GM18909 (cell line): ENCODE data around the gene ETV2.

Experiments used
- ATAC-seq: cut with Tn5 transposase; IDR thresholded peaks from one replicate; pipeline ENCODE4 v1.9.1; 2021; ENCODE audit warnings: mild to moderate bottlenecking; ENCODE audit not compliant: unreplicated experiment, poor library complexity

The ETV2 gene

DNA sequence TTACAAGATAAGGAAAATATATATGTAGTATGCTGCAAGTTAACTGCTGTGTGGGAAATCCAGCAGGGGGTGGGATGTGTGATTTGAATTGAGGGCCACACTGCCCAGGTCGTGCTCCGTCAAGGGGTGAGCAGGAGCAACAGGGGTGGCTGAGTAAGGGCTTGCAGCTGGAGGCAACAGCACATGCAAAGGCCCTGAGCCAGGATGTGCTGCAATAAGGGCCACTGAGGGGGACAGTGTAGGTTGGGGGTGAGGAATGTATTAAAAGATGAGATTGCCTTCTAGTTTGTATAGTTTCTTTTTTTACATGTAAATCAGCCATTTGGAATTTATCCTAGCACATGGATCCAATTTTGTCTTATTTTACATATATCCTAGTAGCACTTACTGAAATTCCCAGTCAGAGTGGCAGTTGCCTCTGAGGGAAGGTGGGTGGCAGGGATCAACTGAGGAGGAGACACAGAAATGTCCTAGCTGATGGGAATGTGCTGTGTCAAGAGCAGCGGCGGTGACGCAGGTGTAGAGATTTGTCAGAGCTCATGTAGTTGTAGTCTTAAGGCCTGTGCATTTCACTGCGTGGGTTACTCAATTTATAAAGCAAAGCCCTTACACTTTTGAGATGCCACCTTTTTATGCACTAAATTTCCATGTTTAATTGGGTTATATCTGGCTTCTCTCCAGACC is 18.1 kb upstream of the ETV2 start:
- ATAC-seq = no peak

DNA sequence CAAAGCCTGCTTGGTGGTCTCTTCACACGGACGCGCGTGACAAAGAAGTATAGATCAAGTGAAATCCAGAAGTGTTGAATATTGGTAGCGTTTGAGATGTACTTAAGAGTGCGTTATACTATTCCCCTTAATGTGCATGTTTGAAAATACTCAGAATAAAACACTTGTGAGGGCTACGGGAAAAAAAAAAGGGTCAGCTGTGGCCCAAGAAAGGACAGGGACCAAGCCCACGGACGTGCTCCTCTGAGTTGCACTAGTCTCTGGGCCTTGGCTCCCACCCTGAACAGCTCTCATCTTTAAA is 13.3 kb upstream of the ETV2 start:
- no peak for ATAC-seq

DNA sequence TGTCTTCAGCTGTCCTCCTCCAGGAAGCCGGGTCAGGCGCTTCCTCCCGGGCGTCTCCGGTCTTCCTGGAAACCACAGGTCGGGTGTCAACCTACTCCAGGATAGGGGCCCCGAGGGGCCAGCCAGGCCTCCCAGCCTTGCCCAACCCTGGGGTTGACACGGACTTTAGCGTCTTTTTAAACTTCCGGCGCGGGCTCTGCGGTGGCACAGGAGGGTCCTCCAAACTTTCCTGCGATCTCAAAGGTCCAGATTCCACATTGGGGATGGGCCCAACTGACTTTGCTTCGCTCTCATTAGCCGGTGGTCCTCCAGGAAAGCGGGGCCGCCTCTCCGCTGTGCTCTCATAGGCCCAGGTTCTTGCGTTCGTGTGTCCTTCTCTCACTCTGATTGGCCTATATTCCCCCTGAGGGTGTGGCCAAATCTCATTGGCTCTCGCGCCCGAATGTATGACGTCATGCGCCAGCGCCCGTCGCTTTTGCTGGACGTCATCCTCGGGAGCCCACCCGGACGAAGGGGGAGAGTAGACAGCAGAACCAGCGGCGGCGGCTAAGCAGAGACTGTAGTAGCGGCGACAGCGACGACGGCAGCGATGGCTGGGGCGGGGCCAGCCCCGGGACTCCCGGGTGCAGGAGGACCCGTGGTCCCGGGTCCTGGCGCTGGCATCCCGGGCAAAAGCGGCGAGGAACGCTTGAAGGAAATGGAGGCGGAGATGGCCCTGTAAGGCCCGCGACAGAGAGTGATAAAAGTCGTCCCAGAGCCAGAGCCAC is 12.8 kb upstream of the ETV2 start, which contains the start of gene RBM42:
Gene RBM42, plus strand, starts transcription at position 472 of the 767 bp plus-strand sequence. Its CDS starts 118 bp downstream, at position 590.
- peak; percentile 93 for ATAC-seq

DNA sequence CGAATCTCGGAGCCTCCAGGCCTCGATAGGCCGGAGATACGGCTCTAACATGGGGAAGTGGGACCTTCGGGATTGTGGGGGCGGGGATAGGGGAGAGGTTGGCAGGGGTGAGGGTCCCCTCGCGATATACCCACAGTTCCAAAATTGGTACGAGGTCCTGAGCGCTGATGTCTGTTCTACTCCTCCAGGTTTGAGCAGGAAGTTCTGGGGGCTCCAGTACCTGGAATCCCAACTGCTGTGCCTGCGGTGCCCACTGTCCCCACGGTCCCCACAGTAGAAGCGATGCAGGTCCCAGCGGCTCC is 12.3 kb upstream of the ETV2 start:
- ATAC-seq = no peak

DNA sequence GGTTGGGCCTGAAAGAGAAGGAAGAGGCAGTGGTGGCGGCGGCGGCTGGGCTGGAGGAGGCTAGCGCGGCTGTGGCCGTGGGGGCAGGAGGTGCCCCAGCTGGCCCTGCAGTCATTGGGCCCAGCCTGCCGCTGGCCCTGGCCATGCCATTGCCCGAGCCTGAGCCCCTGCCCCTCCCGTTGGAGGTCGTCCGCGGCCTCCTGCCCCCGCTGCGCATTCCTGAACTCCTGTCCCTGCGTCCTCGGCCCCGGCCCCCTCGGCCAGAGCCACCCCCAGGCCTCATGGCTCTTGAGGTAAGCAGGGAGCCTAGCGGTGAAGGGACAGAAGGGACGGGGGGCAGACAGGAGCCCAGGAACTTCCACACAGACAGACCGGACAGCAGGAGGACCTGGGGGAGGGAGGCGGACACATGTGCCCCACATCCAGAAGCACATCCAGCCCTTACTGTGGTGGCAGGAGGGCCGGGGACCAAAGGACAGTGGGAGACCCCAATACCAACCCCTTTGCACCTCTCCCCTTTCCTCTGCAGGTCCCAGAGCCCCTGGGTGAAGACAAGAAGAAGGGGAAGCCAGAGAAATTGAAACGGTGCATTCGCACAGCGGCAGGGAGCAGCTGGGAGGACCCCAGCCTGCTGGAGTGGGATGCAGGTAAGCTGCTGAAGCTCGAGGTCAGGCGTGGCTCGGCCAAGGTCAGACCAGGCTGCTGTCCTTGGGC is 7.7 kb upstream of the ETV2 start:
- no peak for ATAC-seq

DNA sequence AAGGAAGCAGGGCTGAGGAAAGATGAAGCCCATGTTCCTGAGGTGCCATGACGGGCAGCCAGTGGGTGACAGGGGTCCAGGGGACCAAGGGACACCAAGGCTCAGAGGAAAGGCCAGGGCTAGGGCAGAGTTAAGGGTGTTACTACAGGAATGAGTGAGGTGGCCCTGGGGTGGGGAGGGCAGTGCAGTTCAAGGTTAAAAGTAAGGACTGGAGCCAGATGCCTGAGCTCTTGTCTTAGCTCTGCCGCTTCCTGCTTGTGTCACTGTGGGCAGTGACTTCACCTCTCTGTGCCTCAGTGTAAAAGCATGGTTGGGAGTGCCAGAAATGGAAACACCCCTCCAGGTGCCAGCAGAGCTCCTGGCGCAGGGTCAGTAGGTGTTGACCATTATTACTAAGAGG is 4.9 kb upstream of the ETV2 start:
- no peak for ATAC-seq

DNA sequence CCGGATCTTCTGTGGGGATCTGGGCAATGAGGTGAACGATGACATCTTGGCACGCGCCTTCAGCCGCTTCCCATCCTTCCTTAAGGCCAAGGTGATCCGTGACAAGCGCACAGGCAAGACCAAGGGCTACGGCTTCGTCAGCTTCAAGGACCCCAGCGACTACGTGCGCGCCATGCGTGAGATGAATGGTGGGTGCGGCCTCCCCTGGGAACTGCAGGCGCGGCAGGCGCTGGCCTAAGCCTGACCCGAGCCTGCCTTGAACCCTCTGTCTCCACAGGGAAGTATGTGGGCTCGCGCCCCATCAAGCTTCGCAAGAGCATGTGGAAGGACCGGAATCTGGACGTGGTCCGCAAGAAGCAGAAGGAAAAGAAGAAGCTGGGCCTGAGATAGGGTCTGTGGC is 4.4 kb upstream of the ETV2 start:
- no peak for ATAC-seq

DNA sequence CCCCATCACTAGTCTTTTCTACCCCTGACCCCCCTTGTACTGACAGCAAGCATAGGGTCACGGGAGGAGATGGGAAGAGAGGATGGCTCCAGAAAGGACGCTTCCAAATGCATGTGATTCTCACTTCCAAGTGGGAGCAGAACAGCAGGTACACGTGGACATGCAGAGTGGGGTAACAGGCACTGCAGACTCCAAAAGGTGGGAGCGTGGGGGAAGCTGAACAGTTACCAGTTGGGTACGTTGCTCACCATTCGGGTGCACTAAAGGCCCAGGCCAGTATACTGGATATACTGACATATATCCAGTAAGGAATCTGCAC is 2.3 kb upstream of the ETV2 start:
- ATAC-seq = no peak

DNA sequence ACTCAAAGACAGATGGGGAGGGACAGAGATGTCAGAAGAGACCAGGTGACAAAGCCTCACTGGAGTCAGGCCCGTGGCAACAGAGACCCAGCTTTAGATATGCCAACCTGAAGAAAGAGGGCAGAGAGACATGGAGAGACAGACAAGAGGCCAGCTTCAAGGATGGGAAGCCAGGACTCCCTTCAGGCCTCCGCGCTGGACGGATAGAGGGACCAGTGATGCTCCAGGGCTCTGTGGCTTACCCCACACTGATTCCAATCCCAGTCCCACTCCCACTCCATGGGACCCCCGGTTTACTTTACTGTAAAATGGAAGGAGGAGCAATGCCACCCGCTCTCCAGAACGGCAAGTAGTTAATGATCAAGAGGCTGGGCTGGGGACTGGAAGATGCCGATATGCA is 1.7 kb upstream of the ETV2 start:
- no peak for ATAC-seq

DNA sequence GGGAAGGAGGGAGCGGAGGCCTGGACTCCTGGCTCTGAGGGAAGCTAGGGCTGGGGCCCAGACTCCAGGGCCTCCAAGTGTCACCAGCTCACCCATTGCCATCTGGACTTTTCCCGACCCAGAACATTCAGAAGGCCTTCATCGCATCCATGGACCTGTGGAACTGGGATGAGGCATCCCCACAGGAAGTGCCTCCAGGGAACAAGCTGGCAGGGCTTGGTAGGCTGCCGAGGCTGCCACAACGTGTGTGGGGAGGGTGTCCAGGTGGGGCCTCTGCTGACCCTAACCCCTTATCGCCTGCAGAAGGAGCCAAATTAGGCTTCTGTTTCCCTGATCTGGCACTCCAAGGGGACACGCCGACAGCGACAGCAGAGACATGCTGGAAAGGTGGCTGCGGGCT is 767 bp downstream of the ETV2 start:
- ATAC-seq = no peak

DNA sequence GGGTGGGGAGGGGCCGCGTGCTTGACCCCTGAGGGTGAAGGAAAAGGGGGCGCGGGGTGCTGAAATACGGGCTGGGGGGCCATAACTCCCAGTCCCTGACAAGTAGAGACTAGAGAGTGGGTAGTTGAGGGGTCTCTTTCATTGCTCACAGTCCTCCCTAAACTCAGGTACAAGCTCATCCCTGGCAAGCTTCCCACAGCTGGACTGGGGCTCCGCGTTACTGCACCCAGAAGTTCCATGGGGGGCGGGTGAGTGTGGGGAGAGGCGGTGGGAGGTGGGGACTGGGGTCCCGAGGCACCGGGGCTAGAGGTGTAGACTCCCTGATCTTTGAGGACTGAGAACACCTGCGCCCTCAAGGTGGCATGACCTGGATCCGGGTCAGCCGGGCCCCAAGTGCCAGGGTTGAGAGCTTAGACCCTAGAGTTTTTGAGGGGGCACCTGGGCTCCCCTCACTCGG is 1.3 kb downstream of the ETV2 start:
- no peak for ATAC-seq

DNA sequence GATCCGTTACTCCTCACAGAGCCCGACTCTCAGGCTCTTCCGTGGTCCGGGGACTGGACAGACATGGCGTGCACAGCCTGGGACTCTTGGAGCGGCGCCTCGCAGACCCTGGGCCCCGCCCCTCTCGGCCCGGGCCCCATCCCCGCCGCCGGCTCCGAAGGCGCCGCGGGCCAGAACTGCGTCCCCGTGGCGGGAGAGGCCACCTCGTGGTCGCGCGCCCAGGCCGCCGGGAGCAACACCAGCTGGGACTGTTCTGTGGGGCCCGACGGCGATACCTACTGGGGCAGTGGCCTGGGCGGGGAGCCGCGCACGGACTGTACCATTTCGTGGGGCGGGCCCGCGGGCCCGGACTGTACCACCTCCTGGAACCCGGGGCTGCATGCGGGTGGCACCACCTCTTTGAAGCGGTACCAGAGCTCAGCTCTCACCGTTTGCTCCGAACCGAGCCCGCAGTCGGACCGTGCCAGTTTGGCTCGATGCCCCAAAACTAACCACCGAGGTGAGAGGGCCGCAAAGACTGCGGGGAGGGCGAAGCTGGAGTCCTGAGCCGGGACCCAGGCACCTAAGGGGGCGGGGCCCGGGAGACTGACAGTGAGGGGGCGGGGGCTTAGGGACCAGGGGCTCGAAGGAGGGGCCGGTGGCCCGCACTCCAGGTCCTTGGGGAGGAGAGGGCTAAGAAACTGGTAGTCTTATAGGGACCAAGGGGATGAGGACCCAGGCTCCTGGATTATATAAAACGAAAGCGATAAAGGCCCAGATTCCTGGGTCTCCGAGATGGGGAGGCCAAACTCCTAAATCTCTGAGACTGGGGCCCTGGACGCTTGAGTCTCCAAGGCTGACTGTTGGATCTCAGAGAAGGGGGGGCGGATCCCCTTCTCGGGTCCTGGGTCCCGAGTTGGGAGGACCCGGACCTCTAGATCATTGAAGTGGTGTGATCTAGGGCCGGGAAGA is 2.0 kb downstream of the ETV2 start:
- peak; percentile 42 for ATAC-seq

DNA sequence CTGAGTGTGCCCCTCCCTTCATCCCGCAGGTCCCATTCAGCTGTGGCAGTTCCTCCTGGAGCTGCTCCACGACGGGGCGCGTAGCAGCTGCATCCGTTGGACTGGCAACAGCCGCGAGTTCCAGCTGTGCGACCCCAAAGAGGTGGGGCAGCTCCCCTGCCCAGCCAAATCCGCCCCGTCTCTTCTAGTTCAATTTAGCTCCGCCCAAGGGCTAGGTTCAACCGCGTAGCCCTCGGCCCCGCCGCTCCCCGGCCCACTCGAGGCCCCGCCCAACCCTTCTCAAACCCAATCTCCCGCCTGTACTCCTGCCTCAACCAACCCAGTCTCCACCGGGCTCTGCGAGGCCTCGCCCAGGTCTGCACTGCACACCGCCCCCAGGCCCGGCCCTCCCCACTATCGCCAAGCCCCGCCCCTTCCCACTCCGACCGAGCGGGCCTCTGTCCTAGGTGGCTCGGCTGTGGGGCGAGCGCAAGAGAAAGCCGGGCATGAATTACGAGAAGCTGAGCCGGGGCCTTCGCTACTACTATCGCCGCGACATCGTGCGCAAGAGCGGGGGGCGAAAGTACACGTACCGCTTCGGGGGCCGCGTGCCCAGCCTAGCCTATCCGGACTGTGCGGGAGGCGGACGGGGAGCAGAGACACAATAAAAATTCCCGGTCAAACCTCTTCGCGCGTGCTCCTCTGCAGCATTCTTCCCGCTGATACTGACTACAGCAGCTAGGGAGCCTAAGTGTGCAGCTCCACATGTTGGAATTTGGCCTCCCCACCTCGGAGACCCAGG is 2.9 kb downstream of the ETV2 start:
- ATAC-seq = peak; percentile 71

DNA sequence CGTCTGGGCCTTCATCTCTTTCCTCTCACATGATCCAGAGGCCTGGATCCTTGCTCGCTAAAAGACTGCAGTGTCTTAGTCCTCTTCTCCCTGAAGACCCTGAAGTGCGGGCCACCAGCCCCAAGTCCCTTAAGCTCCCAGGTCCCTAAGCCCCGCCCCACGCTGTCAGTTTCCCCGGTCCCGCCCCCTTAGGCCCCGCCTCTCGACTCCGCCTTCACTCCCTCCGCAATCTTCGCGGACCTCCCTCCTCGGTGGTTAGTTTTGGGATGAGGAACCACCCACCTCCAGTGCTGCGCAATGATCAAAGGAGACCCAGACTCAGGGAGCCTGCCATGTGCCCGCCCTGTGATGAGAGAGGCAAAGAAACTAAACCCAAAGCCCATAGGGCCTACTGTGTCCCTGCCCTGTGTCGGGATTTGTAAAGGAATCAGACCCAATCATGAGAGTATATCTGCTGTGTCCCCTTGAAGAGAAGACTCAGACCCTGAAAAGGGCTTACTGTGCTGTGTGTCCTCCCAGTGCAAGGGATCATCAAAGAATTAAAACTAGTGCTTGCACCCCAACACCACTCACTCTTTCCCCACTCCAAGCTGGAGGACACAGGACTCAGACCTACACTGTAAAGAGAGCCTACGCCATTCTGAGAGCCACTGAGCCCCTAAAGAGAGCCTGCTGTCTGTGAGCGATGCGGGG is 3.6 kb downstream of the ETV2 start:
- no peak for ATAC-seq

DNA sequence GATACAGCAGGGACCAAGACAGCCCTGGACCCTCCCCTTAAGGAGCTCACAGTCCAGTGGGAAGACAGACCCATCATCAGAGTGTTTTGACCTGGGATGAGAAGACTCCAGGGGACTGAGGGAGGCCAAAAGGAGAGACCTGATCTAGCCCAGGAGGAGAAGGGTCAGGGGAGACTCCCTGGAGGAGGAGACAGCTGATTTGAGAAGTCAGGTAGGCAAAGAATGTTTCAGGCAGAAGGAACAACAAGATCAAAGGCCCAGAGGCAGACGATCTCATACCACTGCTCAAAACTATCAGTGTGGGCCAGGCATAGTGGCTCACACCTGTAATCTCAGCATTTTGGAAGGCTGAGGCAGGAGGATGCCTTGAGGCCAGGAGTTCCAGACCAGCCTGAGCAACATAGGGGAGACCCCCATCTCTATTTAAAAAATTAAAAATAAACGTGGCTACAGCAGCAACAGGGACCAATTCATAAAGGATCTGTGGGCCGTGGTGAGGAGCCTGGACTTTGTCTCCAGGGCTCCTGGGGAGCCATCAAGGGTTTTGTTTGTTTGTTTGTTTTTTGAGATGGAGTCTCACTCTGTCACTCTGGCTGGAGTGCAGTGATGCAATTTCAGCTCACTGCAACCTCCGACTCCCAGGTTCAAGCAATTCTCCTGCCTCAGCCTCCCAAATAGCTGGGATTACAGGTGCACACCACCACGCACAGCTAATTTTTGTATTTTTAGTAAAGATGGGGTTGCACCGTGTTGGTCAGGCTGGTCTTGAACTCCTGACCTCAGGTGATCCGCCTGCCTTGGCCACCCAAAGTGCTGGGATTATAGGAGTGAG is 4.4 kb downstream of the ETV2 start:
- no peak for ATAC-seq

DNA sequence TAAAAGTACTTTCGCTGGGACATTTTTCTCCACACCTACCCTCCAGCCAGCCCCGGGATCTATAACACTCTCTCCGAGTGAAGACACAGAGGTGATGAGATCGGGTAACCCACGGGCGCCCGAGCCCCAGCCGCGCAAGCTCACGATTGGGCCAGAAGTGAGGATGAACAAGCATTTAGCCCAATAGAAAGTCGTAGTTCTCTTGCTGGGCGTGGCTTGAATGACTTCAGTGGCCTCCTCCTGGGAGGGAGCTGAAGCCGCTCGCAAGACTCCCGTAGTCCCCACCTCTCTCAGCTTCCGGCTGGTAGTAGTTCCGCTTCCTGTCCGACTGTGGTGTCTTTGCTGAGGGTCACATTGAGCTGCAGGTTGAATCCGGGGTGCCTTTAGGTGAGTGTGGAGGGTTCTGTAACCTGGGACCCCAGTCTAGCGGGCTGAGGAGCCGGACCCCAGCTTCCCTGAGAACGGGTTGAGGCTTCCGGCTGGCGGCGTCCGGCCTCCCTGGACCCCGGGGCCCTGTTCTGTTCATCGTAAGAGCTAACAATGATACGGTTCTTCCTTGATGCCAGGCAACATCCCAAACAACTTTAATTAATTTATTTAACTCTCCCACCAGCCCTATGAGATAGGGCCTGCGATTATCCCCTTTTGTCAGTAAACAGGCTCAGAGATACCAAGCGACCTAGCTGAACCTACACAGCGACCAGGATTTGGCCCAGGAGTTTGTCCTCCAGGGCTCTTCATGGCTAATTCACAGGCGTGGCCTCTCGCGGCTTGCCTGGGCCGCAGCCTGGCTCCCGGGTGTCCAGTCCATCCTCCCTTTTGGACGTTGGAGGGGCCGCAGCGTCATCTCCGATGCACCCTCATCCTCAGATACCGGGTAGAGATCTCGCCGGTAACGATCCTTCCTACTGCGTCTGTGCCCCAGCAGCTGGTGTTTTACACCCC is 6.7 kb downstream of the ETV2 start, which contains the start of gene COX6B1:
Gene COX6B1, plus strand, starts transcription at position 307 of the 945 bp plus-strand sequence. CDS start 2,921 bp downstream, outside the sequence.
- ATAC-seq = peak; percentile 60

DNA sequence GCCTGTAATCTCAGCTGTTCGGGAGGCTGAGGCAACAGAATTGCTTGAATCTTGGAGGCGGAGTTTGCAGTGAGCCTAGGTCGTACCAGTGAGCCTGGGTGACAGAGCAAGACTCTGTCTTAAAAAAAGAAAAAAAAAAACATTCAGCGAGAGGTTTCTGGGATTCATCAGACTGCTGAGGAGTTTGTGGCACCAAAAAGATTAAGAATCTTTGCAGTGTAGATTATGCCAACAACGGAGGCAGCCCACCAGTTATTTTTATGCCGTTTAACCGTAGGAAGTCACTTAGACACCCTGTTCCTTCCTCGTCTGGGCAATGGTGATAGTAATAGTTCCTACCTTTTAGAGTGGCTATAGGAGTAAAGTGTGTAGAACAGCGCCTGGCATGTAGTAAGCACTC is 9.0 kb downstream of the ETV2 start:
- no peak for ATAC-seq
